Renal cortex interstitium (tissue), 11 donors: ENCODE data around the gene RPL31. TPM values are rescaled to one million over a fixed set of nuclear protein-coding genes. Genes with fewer than 3 reads are reported as not detected.
"Not testable (repeated sequence)": the region's sequence is repeated elsewhere in the genome, so short reads cannot be mapped to it uniquely, and the experiment has no call there.

Source experiments
- DNase-seq, 11 donors: peaks; one replicate each; pipeline ENCODE4 v3.0.0-alpha.2; 2013; ENCODE audit warnings: low read depth in 9 of 11, low spot score in 4 of 11; ENCODE audit errors: extremely low read depth in 1 of 11
- polyA plus RNA-seq, 3 donors: library from polyadenylated mRNA; unstranded; fragments of 120-200 nt; gene quantifications; one replicate each; pipeline ENCODE4 v1.2.1, GENCODE V29; 2013; ENCODE audit not compliant: insufficient read length in 3 of 3

RPL31 gene
- polyA plus RNA-seq, 3 donors = 2,489 to 3,007 (median 2,873) TPM

DNA sequence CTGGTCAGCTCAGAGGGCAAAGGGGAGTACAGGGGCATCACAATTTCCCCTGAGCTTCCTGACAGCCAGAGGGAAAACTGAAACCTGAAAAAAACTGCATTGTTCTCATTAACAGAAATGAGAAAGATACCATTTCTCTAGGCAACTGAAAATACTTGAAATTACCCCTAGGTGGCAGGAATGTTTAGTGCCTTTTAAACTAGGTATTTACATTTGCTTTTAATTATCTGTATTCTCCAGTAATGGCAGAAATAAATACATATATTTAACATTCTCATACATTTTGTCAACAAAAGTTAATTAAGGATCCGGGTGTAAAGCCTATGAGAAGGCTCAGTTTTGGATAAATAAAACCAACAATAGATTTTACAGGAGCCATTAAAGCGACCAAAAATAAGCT lies 34.5 kb downstream of the RPL31 start:
- DNase-seq = peak in 1 of 11 donors; percentile 21

DNA sequence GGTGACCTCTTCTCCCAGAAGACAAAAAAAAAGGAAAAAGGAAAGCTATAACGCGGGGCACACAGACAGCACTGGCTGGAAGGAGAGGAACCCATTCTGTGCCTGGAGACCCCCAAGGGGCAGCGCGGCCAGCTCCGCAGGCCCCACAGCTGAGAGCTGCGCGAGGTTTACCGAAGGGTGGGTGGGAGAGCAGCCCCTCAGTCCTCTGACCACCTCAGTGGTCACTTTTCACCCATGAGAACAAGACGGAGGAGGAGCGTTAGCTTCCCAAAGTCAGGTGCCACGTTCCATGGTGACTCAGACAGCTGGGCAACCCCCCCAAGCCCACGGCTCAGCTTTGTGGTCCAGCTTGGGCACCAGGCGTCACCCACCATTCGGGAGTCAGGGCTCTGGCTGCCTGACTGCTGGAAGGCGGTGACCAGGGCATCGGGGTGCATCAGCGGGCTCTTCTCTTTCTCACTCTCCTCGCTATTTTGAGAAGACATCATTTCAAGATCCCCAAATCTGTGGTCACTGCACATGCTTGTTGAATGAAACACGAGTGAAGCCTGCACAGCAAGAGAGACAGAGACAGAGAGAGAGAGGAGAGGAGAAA lies 35.2 kb downstream of the RPL31 start:
- DNase-seq = no peak

DNA sequence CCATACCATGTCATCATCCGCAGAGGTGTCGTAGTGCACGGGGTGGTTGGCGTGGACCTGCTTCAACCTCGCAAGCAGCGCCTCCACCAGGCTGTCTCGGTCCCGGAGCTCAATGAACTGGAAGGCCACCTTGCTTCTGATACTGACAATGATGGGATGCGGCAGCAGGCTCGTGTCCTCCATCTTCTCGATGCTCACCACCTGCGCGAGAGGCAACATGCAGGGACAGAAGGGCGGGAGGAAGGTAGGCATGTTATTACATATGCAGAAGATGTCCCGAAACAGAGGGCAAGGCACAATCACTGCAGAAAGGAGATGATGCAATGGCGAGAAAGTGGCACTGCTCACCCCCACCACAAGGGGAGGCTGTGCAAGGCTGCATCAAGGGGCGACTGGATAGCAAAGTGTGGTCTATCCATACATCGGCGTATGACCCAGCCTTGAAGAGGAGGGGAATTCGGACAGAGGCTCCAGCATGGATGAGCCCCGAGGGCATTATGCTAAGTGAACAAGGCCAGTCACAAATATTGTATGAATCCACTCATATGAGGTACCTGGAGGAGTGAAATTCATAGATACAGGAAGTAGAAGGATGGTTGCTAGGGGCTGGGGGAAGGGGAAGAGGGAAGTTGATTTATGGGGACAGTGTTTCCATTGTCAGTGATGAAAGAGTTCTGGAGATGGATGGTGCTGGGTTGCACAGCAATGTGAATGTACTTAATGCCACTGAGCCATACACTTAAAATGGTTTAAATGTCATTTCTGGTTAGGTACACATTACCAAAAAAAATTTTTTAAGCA lies 36.6 kb downstream of the RPL31 start:
- no peak for DNase-seq

DNA sequence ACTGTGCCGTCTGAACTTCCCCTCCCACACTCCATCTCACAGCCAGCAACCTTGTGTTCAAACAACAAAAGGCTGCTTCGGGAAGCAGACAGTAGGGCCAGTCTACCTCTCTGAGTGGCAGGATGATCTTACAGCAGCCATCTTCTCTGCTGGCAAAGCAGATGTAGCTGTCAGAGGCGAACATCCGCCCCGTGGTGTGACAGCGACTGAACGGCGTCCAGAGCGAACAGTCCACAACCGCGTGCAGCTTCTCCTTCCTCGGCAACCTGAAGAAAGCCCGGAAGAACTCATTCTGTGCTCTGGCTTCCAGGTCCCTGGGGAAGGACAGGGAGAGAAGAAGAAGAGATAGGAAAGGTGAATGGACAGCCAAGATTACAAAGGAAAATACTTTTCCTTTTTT lies 38.0 kb downstream of the RPL31 start:
- no peak for DNase-seq

DNA sequence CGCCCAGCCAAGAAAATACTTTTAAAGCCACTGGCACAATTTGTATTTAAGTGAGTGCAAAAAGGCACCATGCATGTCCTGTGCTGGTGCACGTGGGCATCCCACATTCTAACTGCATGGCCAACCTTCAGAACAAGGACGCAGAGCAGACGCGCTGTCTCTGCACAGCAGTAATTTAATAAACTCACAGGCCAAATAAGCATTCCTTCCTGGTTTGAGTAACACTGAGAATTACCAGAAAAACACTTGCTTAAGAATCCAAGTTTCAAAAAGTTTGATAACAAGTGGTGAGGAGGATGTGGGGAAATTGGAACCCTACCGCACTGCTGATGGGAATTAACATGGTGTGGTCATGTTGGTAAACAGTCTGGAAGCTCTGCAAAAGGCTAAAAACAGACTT lies 38.7 kb downstream of the RPL31 start:
- DNase-seq = no peak

DNA sequence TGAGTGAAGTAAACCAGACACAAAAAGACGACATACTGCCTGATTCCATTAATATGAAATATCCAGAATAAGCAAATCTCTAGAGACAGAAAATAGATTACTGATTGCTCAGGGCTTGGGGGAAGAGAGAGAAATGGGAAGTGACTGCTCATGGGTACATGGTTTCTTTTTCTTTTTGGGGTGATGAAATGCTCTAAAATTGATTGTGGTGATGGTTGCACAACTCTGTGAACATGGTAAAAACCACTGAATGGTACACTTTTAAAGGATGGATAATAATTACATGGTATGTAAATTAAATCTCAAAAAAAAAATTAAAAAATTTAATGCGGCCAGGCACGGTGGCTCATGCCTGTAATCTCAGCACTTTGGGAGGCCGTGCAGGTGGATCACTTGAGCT lies 39.3 kb downstream of the RPL31 start:
- no peak for DNase-seq

DNA sequence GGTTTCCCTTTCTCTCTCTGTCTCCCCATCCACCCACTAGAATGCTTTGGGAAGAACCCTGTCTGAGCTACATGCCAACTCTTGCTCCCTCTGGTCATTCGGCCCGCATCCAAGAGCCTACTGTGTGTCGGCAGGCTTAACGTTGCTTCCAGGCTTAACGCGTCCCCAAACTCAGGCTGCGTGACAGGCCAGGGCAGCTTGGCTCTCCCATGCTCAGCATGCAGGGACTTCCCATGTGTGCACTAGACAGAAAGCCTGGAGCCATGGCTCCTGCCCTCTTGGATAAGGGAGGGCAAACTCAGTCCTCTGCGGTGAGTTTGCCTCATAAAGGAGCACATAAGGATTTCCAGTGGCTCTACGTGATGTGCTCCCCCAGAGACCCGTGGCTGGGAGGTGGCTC lies 43.2 kb downstream of the RPL31 start:
- no peak for DNase-seq

DNA sequence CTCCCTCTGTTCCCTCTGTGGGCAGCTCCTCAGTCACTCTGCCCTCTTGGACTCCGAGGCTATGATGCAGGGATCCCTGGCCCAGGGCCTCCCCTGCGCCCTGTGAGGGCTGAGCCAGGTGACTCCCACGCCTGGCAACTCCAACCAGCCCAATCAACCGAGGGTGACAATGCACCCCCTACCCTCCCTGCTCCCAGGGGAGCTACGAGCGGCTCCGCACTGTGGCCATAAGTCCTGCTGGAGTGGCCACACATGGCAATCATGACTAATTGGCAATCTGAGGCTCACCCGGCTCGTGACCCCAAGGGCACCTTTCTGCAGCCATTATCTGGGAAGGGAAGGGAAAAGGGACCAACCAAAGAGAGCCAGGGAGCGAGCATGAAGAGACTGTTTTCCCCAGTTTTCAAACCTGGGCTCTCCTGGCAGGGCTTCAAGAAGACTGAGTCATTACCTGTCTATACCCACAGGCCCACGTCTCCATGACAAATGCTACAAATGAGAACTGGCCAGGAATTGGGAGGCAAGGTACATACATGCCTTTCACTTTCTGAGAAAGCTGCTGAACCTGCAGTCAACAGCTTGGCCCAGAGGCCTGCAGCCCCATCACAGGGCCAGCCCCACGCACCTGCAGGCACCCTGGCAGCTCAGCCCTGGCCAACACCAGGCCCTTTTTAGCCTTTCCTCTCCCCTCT lies 45.1 kb downstream of the RPL31 start:
- no peak for DNase-seq

DNA sequence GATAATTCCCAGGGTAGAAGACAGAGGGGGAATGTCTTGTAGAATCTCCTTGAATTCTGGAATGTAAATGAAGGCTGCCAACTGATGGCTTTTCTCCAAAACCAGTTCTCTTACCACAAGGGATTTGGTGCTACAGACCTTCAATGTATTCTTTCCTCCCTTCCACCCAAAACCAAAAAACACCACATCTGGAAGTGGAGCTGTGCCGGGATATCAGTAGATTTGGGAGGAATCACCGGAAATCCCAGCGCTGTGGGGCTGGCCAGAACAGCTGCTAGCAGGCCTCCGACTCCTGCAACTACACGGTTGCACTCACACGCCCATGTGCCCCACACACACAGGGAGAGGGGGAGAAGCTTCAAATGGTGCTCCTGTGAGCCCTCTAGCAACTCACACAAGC lies 45.7 kb downstream of the RPL31 start:
- no peak for DNase-seq

DNA sequence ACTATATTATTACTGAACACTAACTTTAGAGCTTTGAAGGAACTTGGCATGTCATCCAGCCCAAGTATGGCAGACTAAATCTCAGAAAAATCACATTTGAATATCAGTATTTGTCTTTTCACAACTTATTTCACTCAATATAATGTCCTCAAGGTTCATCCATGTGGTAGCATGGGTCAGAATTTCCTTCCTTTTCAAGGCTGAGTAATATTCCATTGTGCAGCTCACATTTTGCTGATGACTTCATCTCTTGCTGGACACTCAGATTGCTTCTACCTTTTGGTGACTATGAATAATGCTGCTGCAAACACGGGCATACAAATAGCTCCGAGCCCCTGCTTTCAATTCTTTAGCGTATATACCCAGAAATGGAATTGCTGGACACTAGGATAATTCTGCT lies 46.7 kb downstream of the RPL31 start:
- no peak for DNase-seq

DNA sequence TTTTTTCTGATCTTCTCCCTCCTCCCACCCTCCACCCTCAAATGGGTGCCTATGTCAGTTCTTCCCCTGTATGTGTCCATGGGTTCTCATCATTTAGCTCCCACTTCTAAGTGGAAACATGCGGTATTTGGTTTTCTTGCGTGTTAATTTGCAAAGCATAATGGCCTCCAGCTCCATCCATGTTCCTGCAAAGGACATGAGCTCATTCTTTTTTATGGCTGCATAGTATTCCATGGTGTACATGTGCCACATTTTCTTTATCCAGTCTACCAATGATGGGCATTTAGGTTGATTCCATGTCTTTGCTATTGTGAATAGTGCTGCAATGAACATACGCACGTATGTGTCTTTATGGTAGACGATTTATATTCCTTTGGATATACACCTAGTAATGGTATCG lies 48.8 kb downstream of the RPL31 start:
- not testable (repeated sequence) for DNase-seq

DNA sequence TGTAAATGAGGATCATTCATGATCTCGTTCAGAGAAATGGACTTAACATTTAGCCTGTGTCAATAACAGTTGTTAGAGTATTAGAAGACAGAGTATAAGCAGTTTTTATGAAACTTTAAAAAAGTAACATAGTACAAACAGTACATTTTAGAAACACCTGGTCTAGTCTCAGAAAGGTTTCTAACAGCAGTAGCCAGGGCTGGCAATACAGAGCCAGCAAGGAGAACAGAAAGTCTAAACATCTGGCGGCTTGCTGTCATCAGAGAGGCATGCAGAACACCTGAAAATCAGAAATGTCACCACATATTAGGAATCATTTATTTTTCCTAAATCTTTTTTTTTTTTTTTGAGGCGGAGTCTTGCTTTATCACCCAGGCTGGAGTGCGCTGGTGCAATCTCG lies 50.1 kb downstream of the RPL31 start:
- DNase-seq = no peak

DNA sequence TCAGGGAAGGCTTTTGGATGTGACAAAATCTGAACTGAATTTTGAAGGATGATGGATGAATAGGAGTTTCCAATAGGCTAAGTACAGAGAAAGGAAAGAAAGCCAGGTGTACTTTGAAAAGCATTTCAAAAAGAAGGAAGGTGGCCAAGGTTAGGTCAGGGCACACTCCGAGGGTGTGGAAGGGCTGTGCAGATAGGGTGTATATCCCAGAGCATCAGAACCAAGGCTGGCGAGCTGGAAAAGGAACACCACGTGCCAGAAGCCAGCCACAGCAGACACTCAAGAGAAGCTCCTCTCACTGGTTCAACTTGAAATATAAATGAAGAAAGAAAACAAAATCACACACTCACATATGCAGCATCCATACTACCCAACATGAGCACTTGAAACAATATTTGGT lies 51.0 kb downstream of the RPL31 start:
- no peak for DNase-seq

Other genes starting within 250 kb of the RPL31 start
- gene NPAS2, start 182.2 kb upstream of the RPL31 start, polyA plus RNA-seq = 10 to 100 TPM; 13.2 to 20.2 (median 14.5) TPM
- gene TBC1D8, start 149.1 kb downstream of the RPL31 start, polyA plus RNA-seq = 10 to 100 TPM; 29.3 to 47.8 (median 32.2) TPM